ENCODE data around the gene FMN1. TPM values are rescaled to one million over a fixed set of nuclear protein-coding genes. Genes with fewer than 3 reads are reported as not detected.

The FMN1 gene
- total RNA-seq, 1 experiment from 2014 or later, result 21.9 TPM

- peak; percentile 76 for DNase-seq (ENCODE audit: low read depth)
These were observed 361.1 kb downstream of the FMN1 start for GRCh38 chr15:32833379-32833821.

- DNase-seq (ENCODE audit: low read depth), result no peak
These were observed 363.0 kb downstream of the FMN1 start for GRCh38 chr15:32831485-32831884.

GRCh38 chr15:32830241-32830640 is 364.3 kb downstream of the FMN1 start:
- DNase-seq (ENCODE audit: low read depth), result no peak

- DNase-seq (ENCODE audit: low read depth), result no peak
These were observed 365.1 kb downstream of the FMN1 start for GRCh38 chr15:32829436-32829835.

- peak; percentile 97 for DNase-seq (ENCODE audit: low read depth)
These were observed 365.9 kb downstream of the FMN1 start for GRCh38 chr15:32828507-32829186.

- no peak for DNase-seq (ENCODE audit: low read depth)
These were observed 367.8 kb downstream of the FMN1 start for GRCh38 chr15:32826685-32827084.

GRCh38 chr15:32825219-32825618 is 369.3 kb downstream of the FMN1 start:
- DNase-seq (ENCODE audit: low read depth), result no peak

- DNase-seq (ENCODE audit: low read depth), result peak; percentile 92
These were observed 369.7 kb downstream of the FMN1 start for GRCh38 chr15:32824777-32825176.

GRCh38 chr15:32823750-32824149 is 370.8 kb downstream of the FMN1 start:
- no peak for DNase-seq (ENCODE audit: low read depth)

- no peak for DNase-seq (ENCODE audit: low read depth)
These were observed 371.8 kb downstream of the FMN1 start for GRCh38 chr15:32822739-32823138.

GRCh38 chr15:32819448-32819847 is 375.1 kb downstream of the FMN1 start:
- no peak for DNase-seq (ENCODE audit: low read depth)

GRCh38 chr15:32818758-32819447 is 375.6 kb downstream of the FMN1 start:
- peak; percentile 40 for DNase-seq (ENCODE audit: low read depth)

GRCh38 chr15:32817577-32817976 is 376.9 kb downstream of the FMN1 start:
- DNase-seq (ENCODE audit: low read depth), result no peak

GRCh38 chr15:32807331-32807730 is 387.2 kb downstream of the FMN1 start:
- DNase-seq (ENCODE audit: low read depth), result no peak

GRCh38 chr15:32803631-32804030 is 390.9 kb downstream of the FMN1 start:
- DNase-seq (ENCODE audit: low read depth), result peak; percentile 36

GRCh38 chr15:32802286-32802936 is 392.1 kb downstream of the FMN1 start:
- DNase-seq (ENCODE audit: low read depth), result peak; percentile 86

GRCh38 chr15:32799936-32800535 is 394.5 kb downstream of the FMN1 start:
- no peak for DNase-seq (ENCODE audit: low read depth)

GRCh38 chr15:32796856-32797255 is 397.7 kb downstream of the FMN1 start:
- no peak for DNase-seq (ENCODE audit: low read depth)

GRCh38 chr15:32794973-32795372 is 399.5 kb downstream of the FMN1 start:
- DNase-seq (ENCODE audit: low read depth), result peak; percentile 12

GRCh38 chr15:32792436-32792835 is 402.1 kb downstream of the FMN1 start:
- no peak for DNase-seq (ENCODE audit: low read depth)

GRCh38 chr15:32790352-32790999 is 404.0 kb downstream of the FMN1 start:
- peak; percentile 49 for DNase-seq (ENCODE audit: low read depth)

GRCh38 chr15:32787949-32788348 is 406.6 kb downstream of the FMN1 start:
- no peak for DNase-seq (ENCODE audit: low read depth)

All from LHCN-M2 (cell line).